ENCODE results near the gene DCLRE1B. TPM values are rescaled to one million over a fixed set of nuclear protein-coding genes. Genes with fewer than 3 reads are reported as not detected.

DCLRE1B gene
- total and polyA plus RNA-seq, 9 of the 15 experiments (the other 6 are each of a cell fraction or from before 2014, with no cell fraction given): 10.6 to 28.8 (median 17.2) TPM

- TF ChIP-seq NR2C1 (IDR thresholded peaks at IDR 0.05) (no peak), NR2C1 (tag; IDR thresholded peaks at IDR 0.05) (no peak), CBX1 (IDR thresholded peaks at IDR 0.05; ENCODE audit: low read depth) (0 out of 2 replicates have a peak, but pooled peaks have one; percentile 58), E2F3 (CRISPR knock-in tag; IDR thresholded peaks at IDR 0.05) (no peak), HDAC3 (IDR thresholded peaks at IDR 0.05; ENCODE audit: borderline replicate concordance, partially characterized antibody) (no peak), NRF1 (conservative IDR thresholded peaks at IDR 0.05 in 1 of 2, IDR thresholded peaks at IDR 0.05 in 1 of 2) (0 out of 4 replicates have a peak, but pooled peaks have one; percentile 16 to 21), ZNF239 (CRISPR knock-in tag; IDR thresholded peaks at IDR 0.05) (0 out of 2 replicates have a peak, but pooled peaks have one; percentile 23), ZNF75A (CRISPR knock-in tag; IDR thresholded peaks at IDR 0.05) (no peak), MAFK (IDR thresholded peaks at IDR 0.05; ENCODE audit: low read length) (no peak), E2F6 (IDR thresholded peaks at IDR 0.05; ENCODE audit: borderline replicate concordance in 1 of 2, extremely low read depth in 1 of 2, insufficient read depth in 1 of 2, insufficient read length in 1 of 2, low read depth in 1 of 2, low read length in 1 of 2, poor library complexity in 1 of 2, severe bottlenecking in 1 of 2) (peak in 1 of 2 experiments; percentile 34), FIP1L1 (IDR thresholded peaks at IDR 0.05; ENCODE audit: low read depth, low read length, poor library complexity, severe bottlenecking) (peak; percentile 34), ZNF121 (CRISPR knock-in tag; conservative IDR thresholded peaks at IDR 0.05) (no peak), BRF2 (IDR thresholded peaks at IDR 0.05; ENCODE audit: borderline replicate concordance, insufficient read depth, insufficient read length) (no peak), SRF (CRISPR knock-in tag; IDR thresholded peaks at IDR 0.05) (0 out of 4 replicates have a peak, but pooled peaks of 1 of the 2 experiments have one; percentile 42), ZNF24 (IDR thresholded peaks at IDR 0.05) (no peak), C11orf30 (IDR thresholded peaks at IDR 0.05; ENCODE audit: low read depth) (no peak), PRMT5 (CRISPR knock-in tag; IDR thresholded peaks at IDR 0.05) (no peak), ZNF263 (CRISPR knock-in tag; IDR thresholded peaks at IDR 0.05; ENCODE audit: borderline replicate concordance) (0 out of 2 replicates have a peak, but pooled peaks have one; percentile 58), NCOA1 (IDR thresholded peaks at IDR 0.05; ENCODE audit: low read depth) (0 out of 2 replicates have a peak, but pooled peaks have one; percentile 24), NR4A1 (CRISPR knock-in tag; IDR thresholded peaks at IDR 0.05) (0 out of 2 replicates have a peak, but pooled peaks have one; percentile 71), NR4A1 (tag; IDR thresholded peaks at IDR 0.05) (no peak)
- TF ChIP-seq, protein P1, sequence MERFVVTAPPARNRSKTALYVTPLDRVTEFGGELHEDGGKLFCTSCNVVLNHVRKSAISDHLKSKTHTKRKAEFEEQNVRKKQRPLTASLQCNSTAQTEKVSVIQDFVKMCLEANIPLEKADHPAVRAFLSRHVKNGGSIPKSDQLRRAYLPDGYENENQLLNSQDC (CRISPR knock-in tag; IDR thresholded peaks at IDR 0.05): 0 out of 2 replicates have a peak, but pooled peaks have one; percentile 3
- TF ChIP-seq, protein P2, sequence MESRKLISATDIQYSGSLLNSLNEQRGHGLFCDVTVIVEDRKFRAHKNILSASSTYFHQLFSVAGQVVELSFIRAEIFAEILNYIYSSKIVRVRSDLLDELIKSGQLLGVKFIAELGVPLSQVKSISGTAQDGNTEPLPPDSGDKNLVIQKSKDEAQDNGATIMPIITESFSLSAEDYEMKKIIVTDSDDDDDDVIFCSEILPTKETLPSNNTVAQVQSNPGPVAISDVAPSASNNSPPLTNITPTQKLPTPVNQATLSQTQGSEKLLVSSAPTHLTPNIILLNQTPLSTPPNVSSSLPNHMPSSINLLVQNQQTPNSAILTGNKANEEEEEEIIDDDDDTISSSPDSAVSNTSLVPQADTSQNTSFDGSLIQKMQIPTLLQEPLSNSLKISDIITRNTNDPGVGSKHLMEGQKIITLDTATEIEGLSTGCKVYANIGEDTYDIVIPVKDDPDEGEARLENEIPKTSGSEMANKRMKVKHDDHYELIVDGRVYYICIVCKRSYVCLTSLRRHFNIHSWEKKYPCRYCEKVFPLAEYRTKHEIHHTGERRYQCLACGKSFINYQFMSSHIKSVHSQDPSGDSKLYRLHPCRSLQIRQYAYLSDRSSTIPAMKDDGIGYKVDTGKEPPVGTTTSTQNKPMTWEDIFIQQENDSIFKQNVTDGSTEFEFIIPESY (CRISPR knock-in tag; IDR thresholded peaks at IDR 0.05): no peak
These were observed 24.8 kb downstream of the DCLRE1B start (continued) for GRCh38 chr1:113929750-113930498.

All from K562 (cell line).